Type B pancreatic cell (in vitro differentiated cells): ENCODE results near the gene ORAI3. TPM values are rescaled to one million over a fixed set of nuclear protein-coding genes. Genes with fewer than 3 reads are reported as not detected.

Experiments used
- DNase-seq: peaks from one replicate; pipeline ENCODE4 v3.0.0; 2021; ENCODE audit warnings: mixed read lengths; ENCODE audit not compliant: unreplicated experiment; ENCODE audit errors: extremely low spot score
- H3K27ac Mint-ChIP-seq: 2 replicates; pipeline ENCODE4 v1.8.0; 2021; ENCODE audit warnings: mild to moderate bottlenecking, mixed read lengths
- H3K27me3 Mint-ChIP-seq: 2 replicates; pipeline ENCODE4 v1.8.0; 2021; ENCODE audit warnings: mixed read lengths
- H3K36me3 Mint-ChIP-seq: 2 replicates; pipeline ENCODE4 v1.8.0; 2021; ENCODE audit warnings: mixed read lengths
- H3K4me1 Mint-ChIP-seq: one replicate; pipeline ENCODE4 v1.8.0; 2021; ENCODE audit warnings: mixed read lengths; ENCODE audit not compliant: unreplicated experiment
- H3K4me3 Mint-ChIP-seq: 2 replicates; pipeline ENCODE4 v1.8.0; 2021; ENCODE audit warnings: mild to moderate bottlenecking, mixed read lengths
- H3K9me3 Mint-ChIP-seq: 2 replicates; pipeline ENCODE4 v1.8.0; 2021; ENCODE audit warnings: mixed read lengths
- CTCF ChIP-seq: fragments of 200-600 bp; sonication (generic); conservative IDR thresholded peaks from 2 replicates; pipeline ENCODE4 v1.5.0; 2021; ENCODE audit warnings: antibody characterized with exemption, mild to moderate bottlenecking
- total RNA-seq: library from RNA; stranded (reverse); gene quantifications from 2 replicates; pipeline ENCODE4 v1.2.1, GENCODE V29; 2021; ENCODE audit warnings: low replicate concordance

The ORAI3 gene
- total RNA-seq, 1 donor from 2014 or later, result 18.7 TPM

- Mint-ChIP-seq H3K27ac (no peak overlapping the region), H3K4me1 (no peaks in the 10 kb centered on the region), H3K36me3 (peaks cover 18% of the 10 kb centered on the region), H3K4me3 (no peak overlapping the region), H3K9me3 (no peaks in the 10 kb centered on the region), H3K27me3 (no peaks in the 10 kb centered on the region)
- no peak for DNase-seq
- TF ChIP-seq CTCF, result no peak
Measured at GRCh38 chr16:30965436-30965835, 16.6 kb downstream of the ORAI3 start.

GRCh38 chr16:30966033-30966619 lies 17.3 kb downstream of the ORAI3 start:
- Mint-ChIP-seq H3K4me3 (no peak overlapping the region), H3K27ac (no peak overlapping the region), H3K36me3 (peaks cover 20% of the 10 kb centered on the region), H3K27me3 (no peaks in the 10 kb centered on the region), H3K9me3 (no peaks in the 10 kb centered on the region), H3K4me1 (no peaks in the 10 kb centered on the region)
- TF ChIP-seq CTCF, result no peak
- DNase-seq, result no peak

GRCh38 chr16:30967795-30968194 lies 18.9 kb downstream of the ORAI3 start:
- no peak for DNase-seq
- Mint-ChIP-seq H3K27me3 (no peaks in the 10 kb centered on the region), H3K4me1 (no peaks in the 10 kb centered on the region), H3K36me3 (peaks cover 24% of the 10 kb centered on the region), H3K9me3 (no peaks in the 10 kb centered on the region), H3K4me3 (no peak overlapping the region), H3K27ac (no peak overlapping the region)
- no peak for TF ChIP-seq CTCF

- H3K27me3 Mint-ChIP-seq, result no peaks in the 10 kb centered on the region
- no peak for TF ChIP-seq CTCF
- H3K9me3 Mint-ChIP-seq, result no peaks in the 10 kb centered on the region
- DNase-seq, result no peak
- no peaks in the 10 kb centered on the region for H3K4me1 Mint-ChIP-seq
- H3K4me3 Mint-ChIP-seq, result no peak overlapping the region
- peaks cover 29% of the 10 kb centered on the region for H3K36me3 Mint-ChIP-seq
- H3K27ac Mint-ChIP-seq, result no peak overlapping the region
Measured at GRCh38 chr16:30969246-30969842, 20.5 kb downstream of the ORAI3 start.

GRCh38 chr16:30971298-30971697 lies 22.4 kb downstream of the ORAI3 start:
- H3K4me1 Mint-ChIP-seq, result no peaks in the 10 kb centered on the region
- no peak overlapping the region for H3K4me3 Mint-ChIP-seq
- H3K27me3 Mint-ChIP-seq, result no peaks in the 10 kb centered on the region
- H3K27ac Mint-ChIP-seq, result no peak overlapping the region
- H3K36me3 Mint-ChIP-seq, result peaks cover 34% of the 10 kb centered on the region
- DNase-seq, result no peak
- no peak for TF ChIP-seq CTCF
- no peaks in the 10 kb centered on the region for H3K9me3 Mint-ChIP-seq
